HepG2 (cell line): Measurements from ENCODE around the gene C1RL. TPM values are rescaled to one million over a fixed set of nuclear protein-coding genes. Genes with fewer than 3 reads are reported as not detected.

ENCODE experiments used
- ATRX ChIP-seq: sonication (generic); formaldehyde crosslinking; IDR thresholded peaks from 2 replicates; pipeline ENCODE4 v1.4.0; 2020; ENCODE audit warnings: missing genetic modification reagents, borderline replicate concordance
- CEBPB ChIP-seq: IDR thresholded peaks from 2 replicates; pipeline ENCODE4 v1.6.1; 2011; ENCODE audit warnings: low read depth, low read length, improper control_type of control experiment, borderline replicate concordance
- KDM2A ChIP-seq: sonication (generic); formaldehyde crosslinking; IDR thresholded peaks from 2 replicates; pipeline ENCODE4 v1.4.0; 2020; ENCODE audit warnings: low read depth, missing genetic modification reagents, borderline replicate concordance
- MTA3 ChIP-seq: sonication (generic); formaldehyde crosslinking; IDR thresholded peaks from 2 replicates; pipeline ENCODE4 v1.4.0; 2020; ENCODE audit warnings: missing genetic modification reagents
- NCOR1 ChIP-seq: fragments of 200-600 bp; sonication (generic); IDR thresholded peaks from 2 replicates; pipeline ENCODE4 v1.7.0; 2017; ENCODE audit warnings: antibody characterized with exemption, low read length, borderline replicate concordance
- PAF1 ChIP-seq: IDR thresholded peaks from 2 replicates; pipeline ENCODE4 v1.6.1; 2016; ENCODE audit warnings: missing genetic modification reagents, missing compliant biosample characterization
- RBM22 ChIP-seq: fragments of 200-400 bp; formaldehyde crosslinking; optimal IDR thresholded peaks from 2 replicates; pipeline ENCODE3; 2017; ENCODE audit warnings: mild to moderate bottlenecking, low read length, moderate library complexity
- SMAD1 ChIP-seq: sonication (generic); formaldehyde crosslinking; IDR thresholded peaks from 2 replicates; pipeline ENCODE4 v1.4.0; 2020; ENCODE audit warnings: missing genetic modification reagents, low read depth, mild to moderate bottlenecking, borderline replicate concordance
- SMAD3 ChIP-seq: sonication (generic); formaldehyde crosslinking; IDR thresholded peaks from 2 replicates; pipeline ENCODE4 v1.4.0; 2020; ENCODE audit warnings: missing genetic modification reagents
- ZBTB2 ChIP-seq: sonication (generic); formaldehyde crosslinking; IDR thresholded peaks from 2 replicates; pipeline ENCODE4 v1.8.0; 2022; ENCODE audit warnings: low read depth, missing genetic modification reagents
- ZC3H13 ChIP-seq: sonication (generic); formaldehyde crosslinking; IDR thresholded peaks from 2 replicates; pipeline ENCODE4 v1.8.1; 2023; ENCODE audit warnings: mild to moderate bottlenecking, missing genetic modification reagents, moderate library complexity
- ZNF354B ChIP-seq: sonication (generic); formaldehyde crosslinking; IDR thresholded peaks from 2 replicates; pipeline ENCODE4 v1.8.0; 2022; ENCODE audit warnings: mild to moderate bottlenecking, missing genetic modification reagents
- polyA plus RNA-seq, 8 experiments: library from polyadenylated mRNA; depleted of rRNA in 3 of 8; stranded (reverse) in 7 of 8; unstranded in 1 of 8; fragments of >200 nt; fragmentation: Illumina TruSeq in 4 of 8; extraction: Trizol in 4 of 8; gene quantifications; 2 replicates each; pipeline versions ENCODE4 v1.2.1 to v1.2.3, GENCODE V29; 2011 to 2016; ENCODE audit warnings: low read depth in 4 of 8, missing spikeins in 1 of 8, mixed read lengths in 1 of 8; ENCODE audit not compliant: insufficient read depth in 1 of 8
- total RNA-seq, 5 experiments: library from RNA; depleted of rRNA; stranded (reverse); fragments of >200 nt; fragmentation: Illumina TruSeq; extraction: Trizol; gene quantifications; 2 replicates each; pipeline ENCODE4 v1.2.3, GENCODE V29; 2016; ENCODE audit warnings: low read depth in 1 of 5

Gene C1RL
- total and polyA plus RNA-seq, 2 of the 13 experiments (the other 11 are each of a cell fraction or from before 2014, with no cell fraction given), result 28.9 to 53.1 TPM

GRCh38 chr12:7096006-7096932 is 12.7 kb downstream of the C1RL start (continued):
- no peak for TF ChIP-seq ZBTB2 (CRISPR knock-in tag)
- TF ChIP-seq SMAD3 (CRISPR knock-in tag), result no peak
- no peak for TF ChIP-seq MTA3 (CRISPR knock-in tag)
- TF ChIP-seq ZNF354B, result no peak
- no peak for TF ChIP-seq ZC3H13
- no peak for TF ChIP-seq NCOR1
- TF ChIP-seq SMAD1 (CRISPR knock-in tag), result no peak
- TF ChIP-seq KDM2A (CRISPR knock-in tag), result 0 out of 2 replicates have a peak, but pooled peaks have one; percentile 8
- peak; percentile 86 for TF ChIP-seq PAF1 (CRISPR knock-in tag)
- TF ChIP-seq RBM22, result peak; percentile 12
- TF ChIP-seq ATRX (CRISPR knock-in tag), result no peak
- no peak for TF ChIP-seq CEBPB
